PC-3 (cell line): Measurements from ENCODE around the gene HOXC11. TPM values are rescaled to one million over a fixed set of nuclear protein-coding genes. Genes with fewer than 3 reads are reported as not detected.

Source experiments
- ATAC-seq: fragments of 200-7000 bp; cut with Tn5 transposase; 2 replicates; pipeline ENCODE4 v1.9.1; 2020; ENCODE audit warnings: mild to moderate bottlenecking, moderate library complexity
- BruUV-seq: library from RNA; stranded (reverse); fragments of 400-500 nt; replicated peaks from 2 replicates; lab custom pipeline; 2021; lab: Mats Ljungman, UMichigan
- CTCF ChIA-PET: fragments of 300-600 bp; sonication (Branson Sonifier 250); formaldehyde crosslinking; loops from one replicate; lab custom pipeline; 2022; ENCODE audit warnings: antibody characterized with exemption; lab: Charles Lee
- POLR2A ChIA-PET: fragments of 300-600 bp; sonication (Branson Sonifier 250); formaldehyde crosslinking; loops from one replicate; lab custom pipeline; 2022; ENCODE audit warnings: antibody characterized with exemption; ENCODE audit not compliant: unreplicated experiment; lab: Charles Lee
- DNase-seq: peaks from one replicate; pipeline ENCODE4 v3.0.0-alpha.2; 2015
- H2AFZ ChIP-seq: fragments of 300-600 bp; sonication (generic); 2 replicates; pipeline ENCODE4 v1.6.0; 2016; ENCODE audit warnings: antibody characterized with exemption, low read length
- H3F3A ChIP-seq: fragments of 300-600 bp; sonication (generic); one replicate; pipeline ENCODE4 v1.6.0; 2017; ENCODE audit warnings: antibody characterized with exemption, low read length, control low read depth, mild to moderate bottlenecking; ENCODE audit not compliant: unreplicated experiment
- H3K27ac ChIP-seq: fragments of 300-600 bp; sonication (generic); 2 replicates; pipeline ENCODE4 v1.5.1; 2016; ENCODE audit warnings: mild to moderate bottlenecking, low read length
- H3K27me3 ChIP-seq: fragments of 300-600 bp; sonication (generic); 2 replicates; pipeline ENCODE4 v1.6.1; 2016; ENCODE audit warnings: low read length, mixed read lengths
- H3K36me3 ChIP-seq: fragments of 300-600 bp; sonication (generic); 2 replicates; pipeline ENCODE4 v1.6.1; 2016; ENCODE audit warnings: low read depth, mixed run types, low read length, mixed read lengths
- H3K4me1 ChIP-seq: fragments of 300-600 bp; sonication (generic); 2 replicates; pipeline ENCODE4 v1.5.1; 2016; ENCODE audit warnings: low read length; ENCODE audit not compliant: insufficient read depth
- H3K4me2 ChIP-seq: fragments of 300-600 bp; sonication (generic); 2 replicates; pipeline ENCODE4 v1.6.0; 2016; ENCODE audit warnings: low read length
- H3K4me3 ChIP-seq: fragments of 300-600 bp; sonication (generic); 2 replicates; pipeline ENCODE4 v1.5.1; 2016; ENCODE audit warnings: mild to moderate bottlenecking, low read length, mixed read lengths
- H3K79me2 ChIP-seq: fragments of 300-600 bp; sonication (generic); 2 replicates; pipeline ENCODE4 v1.6.1; 2017; ENCODE audit warnings: low read length, mixed read lengths
- H3K9ac ChIP-seq: fragments of 300-600 bp; sonication (generic); 2 replicates; pipeline ENCODE4 v1.6.0; 2016; ENCODE audit warnings: mild to moderate bottlenecking, low read length
- H3K9me2 ChIP-seq: fragments of 300-600 bp; sonication (generic); replicated peaks from 2 replicates; pipeline ENCODE4 v1.6.1; 2016; ENCODE audit warnings: mixed run types, low read length, mixed read lengths
- H3K9me3 ChIP-seq: fragments of 300-600 bp; sonication (generic); 2 replicates; pipeline ENCODE4 v1.6.1; 2016; ENCODE audit warnings: low read length, mixed read lengths
- H4K20me1 ChIP-seq: fragments of 300-600 bp; sonication (generic); 2 replicates; pipeline ENCODE4 v1.6.1; 2016; ENCODE audit warnings: low read length, mixed read lengths
- CTCF ChIP-seq: fragments of 300-600 bp; sonication (generic); conservative IDR thresholded peaks from 2 replicates; pipeline ENCODE4 v1.5.1; 2017; ENCODE audit warnings: antibody characterized with exemption, low read depth, mild to moderate bottlenecking, low read length
- EZH2 ChIP-seq: fragments of 300-600 bp; sonication (generic); IDR thresholded peaks from one replicate; pipeline ENCODE4 v1.6.1; 2017; ENCODE audit warnings: antibody characterized with exemption, mild to moderate bottlenecking, low read length; ENCODE audit not compliant: unreplicated experiment
- EZH2phosphoT487 ChIP-seq: fragments of 300-600 bp; sonication (generic); IDR thresholded peaks from 2 replicates; pipeline ENCODE4 v1.6.1; 2018; ENCODE audit warnings: mild to moderate bottlenecking, antibody characterized with exemption, low read length, borderline replicate concordance
- intact Hi-C: fragments of 100-400 bp; cut with micrococcal nuclease; formaldehyde crosslinking; loops from 2 replicates; pipeline ENCODE4 v1.9.0; 2023
- total RNA-seq: library from RNA; depleted of rRNA; stranded (reverse); fragments of >200 nt; gene quantifications from 2 replicates; pipeline ENCODE4 v1.2.3, GENCODE V29; 2014

The HOXC11 gene
- total RNA-seq, 1 experiment from 2014 or later: 0.84 TPM

DNA sequence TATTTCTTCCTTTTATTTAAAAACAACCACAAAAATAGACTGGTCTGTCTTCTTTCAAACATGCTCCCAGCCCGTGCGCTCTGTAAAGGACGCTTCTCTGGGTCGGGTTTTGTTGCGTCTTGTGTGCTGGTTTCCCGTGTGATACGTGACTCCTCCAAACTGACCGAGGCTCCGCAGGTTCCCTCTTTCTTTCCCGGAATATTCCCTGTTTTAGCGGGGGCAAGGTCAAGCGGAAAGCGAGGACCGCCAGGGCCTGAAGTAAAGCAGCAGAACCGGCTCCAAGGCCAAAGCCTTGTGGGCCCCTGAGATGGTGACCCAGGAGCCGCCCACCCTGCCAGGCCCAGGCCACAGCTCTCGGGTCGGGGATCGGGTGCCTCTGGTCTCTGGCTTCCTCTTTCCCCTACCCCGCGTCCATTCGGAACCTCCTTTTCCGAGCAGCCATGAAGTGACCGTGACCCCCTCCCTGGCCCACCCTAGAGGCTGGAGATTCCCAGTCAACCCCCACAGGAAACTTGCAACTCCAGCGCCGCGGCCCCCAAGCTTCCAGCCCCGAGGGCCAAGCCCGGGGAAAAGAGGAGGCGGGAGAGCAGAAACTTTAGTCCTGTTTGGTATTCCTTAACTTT is 11.1 kb downstream of the HOXC11 start:
- BruUV-seq: no TSS peak
- DNase-seq: no peak
- POLR2A ChIA-PET: no interaction called here
- Histone ChIP-seq H3K27ac (no peak overlapping the region), H3K4me1 (peaks cover 25% of the 10 kb centered on the region), H2AFZ (no peak overlapping the region; the same call in 1 of the 2 replicates), H4K20me1 (no peaks in the 10 kb centered on the region), H3F3A (no peaks in the 10 kb centered on the region), H3K9ac (no peak overlapping the region), H3K9me2 (no peaks in the 10 kb centered on the region), H3K36me3 (no peaks in the 10 kb centered on the region), H3K4me2 (peak overlapping the region; percentile 41; the same call in 1 of the 2 replicates), H3K4me3 (no peak overlapping the region), H3K9me3 (no peaks in the 10 kb centered on the region), H3K79me2 (no peaks in the 10 kb centered on the region), H3K27me3 (no peaks in the 10 kb centered on the region)
- TF ChIP-seq CTCF (no peak), EZH2phosphoT487 (no peak), EZH2 (no peak)
- ATAC-seq: no peak
- CTCF ChIA-PET: interaction anchor here (1.2 to 1.3 kb wide), 2 partner anchors 48 to 217 kb away, joined by 3 to 11 read pairs; partner anchors contain the start of gene HOXC5
- intact Hi-C loops: no loop called here

DNA sequence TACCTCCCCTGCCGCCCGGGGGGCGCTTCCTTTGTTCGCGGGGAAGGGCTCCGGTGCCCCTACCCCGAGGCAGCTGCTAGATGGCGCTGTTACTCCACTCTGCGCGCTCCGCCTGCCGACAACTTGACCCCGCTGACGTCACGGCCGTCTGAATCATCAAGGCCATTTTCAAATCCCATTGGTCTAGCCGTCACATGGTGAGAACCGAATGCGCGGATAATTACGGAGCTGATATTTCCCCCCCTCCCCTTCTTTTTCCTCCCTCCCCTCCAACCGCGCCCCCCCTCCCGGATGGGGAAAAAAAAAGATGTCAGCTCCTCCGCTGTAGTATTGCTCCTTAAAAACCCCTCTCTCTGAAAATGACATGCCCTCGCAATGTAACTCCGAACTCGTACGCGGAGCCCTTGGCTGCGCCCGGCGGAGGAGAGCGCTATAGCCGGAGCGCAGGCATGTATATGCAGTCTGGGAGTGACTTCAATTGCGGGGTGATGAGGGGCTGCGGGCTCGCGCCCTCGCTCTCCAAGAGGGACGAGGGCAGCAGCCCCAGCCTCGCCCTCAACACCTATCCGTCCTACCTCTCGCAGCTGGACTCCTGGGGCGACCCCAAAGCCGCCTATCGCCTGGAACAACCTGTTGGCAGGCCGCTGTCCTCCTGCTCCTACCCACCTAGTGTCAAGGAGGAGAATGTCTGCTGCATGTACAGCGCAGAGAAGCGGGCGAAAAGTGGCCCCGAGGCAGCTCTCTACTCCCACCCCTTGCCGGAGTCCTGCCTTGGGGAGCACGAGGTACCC is 12.2 kb downstream of the HOXC11 start, which contains the start of gene HOXC10:
Gene HOXC10 (plus strand): TSS at position 246 of the 791 bp plus-strand sequence. CDS start 114 bp downstream, at position 360.
- no peaks in the 10 kb centered on the region for H3K27me3 ChIP-seq
- no peaks in the 10 kb centered on the region for H4K20me1 ChIP-seq
- H3K4me2 ChIP-seq: peak within 1 kb of the TSS; percentile 78
- CTCF ChIA-PET: interaction anchor here (0.5 to 1.3 kb wide), 6 partner anchors 11 to 216 kb away, joined by 3 to 11 read pairs (median 4); partner anchors contain the start of gene HOXC5
- peaks cover 26% of the 10 kb centered on the region for H3K4me1 ChIP-seq
- no TSS peak for BruUV-seq
- no peak within 1 kb of the TSS for H3K27ac ChIP-seq
- intact Hi-C loops: loop anchor here (5.0 kb wide), 1 partner anchor 43 kb away; no protein-coding TSS in a partner anchor
- peak within 1 kb of the TSS; percentile 86 for H2AFZ ChIP-seq
- no peaks in the 10 kb centered on the region for H3K9me2 ChIP-seq
- H3K79me2 ChIP-seq: no peaks in the 10 kb centered on the region
- peak; percentile 64 for ATAC-seq
- peak within 1 kb of the TSS; percentile 46; the same call in 1 of the 2 replicates for H3K4me3 ChIP-seq
- H3F3A ChIP-seq: no peaks in the 10 kb centered on the region
- TF ChIP-seq CTCF: peak; percentile 71
- no peak for TF ChIP-seq EZH2
- TF ChIP-seq EZH2phosphoT487: no peak
- POLR2A ChIA-PET: no interaction called here
- no peaks in the 10 kb centered on the region for H3K9me3 ChIP-seq
- no peak within 1 kb of the TSS for H3K9ac ChIP-seq
- H3K36me3 ChIP-seq: no peaks in the 10 kb centered on the region
- peak; percentile 93 for DNase-seq
